Measurements from ENCODE around the gene PLCB1. TPM values are rescaled to one million over a fixed set of nuclear protein-coding genes. Genes with fewer than 3 reads are reported as not detected.

PLCB1 gene
- total and polyA plus RNA-seq, 3 experiments from 2014 or later, result 8.5 to 9.9 (median 8.8) TPM

- Mint-ChIP-seq H3K27ac (no peak overlapping the region), H3K4me1 (no peaks in the 10 kb centered on the region), H3K9me3 (no peaks in the 10 kb centered on the region), H3K36me3 (peaks cover 0 to 4% (median 2%) of the 10 kb centered on the region in 3 donors), H3K27me3 (no peaks in the 10 kb centered on the region), H3K4me3 (no peak overlapping the region)
- Histone ChIP-seq H3K27me3 (ENCODE audit: insufficient read depth, low read length, poor library complexity, severe bottlenecking) (no peaks in the 10 kb centered on the region), H3K27ac (ENCODE audit: low read depth, low read length) (no peak overlapping the region), H3K36me3 (ENCODE audit: insufficient read depth, low read length) (no peaks in the 10 kb centered on the region), H3K9me3 (ENCODE audit: low read length) (no peaks in the 10 kb centered on the region), H3K4me1 (ENCODE audit: insufficient read depth, low read length) (no peaks in the 10 kb centered on the region), H3K4me3 (ENCODE audit: low read length) (no peak overlapping the region)
- no peak for DNase-seq
- POLR2A ChIA-PET, result no interaction called here
- CTCF ChIA-PET, result no interaction called here
Observed at GRCh38 chr20:8726460-8726859, 594.4 kb downstream of the PLCB1 start.

- no peak for DNase-seq
- H3K4me1 ChIP-seq (ENCODE audit: insufficient read depth, low read length), result no peaks in the 10 kb centered on the region
- H3K27me3 Mint-ChIP-seq, result no peaks in the 10 kb centered on the region
- no peaks in the 10 kb centered on the region for H3K27me3 ChIP-seq (ENCODE audit: insufficient read depth, low read length, poor library complexity, severe bottlenecking)
- H3K9me3 ChIP-seq (ENCODE audit: low read length), result no peaks in the 10 kb centered on the region
- H3K27ac Mint-ChIP-seq, result no peak overlapping the region
- ChIA-PET CTCF (interaction anchor here (1.0 kb wide), 1 partner anchor 13 kb away, joined by 3 read pairs; no protein-coding TSS in a partner anchor), POLR2A (no interaction called here)
- no peaks in the 10 kb centered on the region for H3K9me3 Mint-ChIP-seq
- H3K4me3 Mint-ChIP-seq, result no peak overlapping the region
- peaks cover 0 to 16% (median 2%) of the 10 kb centered on the region in 3 donors for H3K36me3 Mint-ChIP-seq
- H3K27ac ChIP-seq (ENCODE audit: low read depth, low read length), result no peak overlapping the region
- H3K4me3 ChIP-seq (ENCODE audit: low read length), result no peak overlapping the region
- H3K36me3 ChIP-seq (ENCODE audit: insufficient read depth, low read length), result no peaks in the 10 kb centered on the region
- peaks cover 0 to 2% (median 0%) of the 10 kb centered on the region in 3 donors for H3K4me1 Mint-ChIP-seq
Observed at GRCh38 chr20:8735014-8735413, 602.9 kb downstream of the PLCB1 start.

- H3K27me3 ChIP-seq (ENCODE audit: insufficient read depth, low read length, poor library complexity, severe bottlenecking), result no peaks in the 10 kb centered on the region
- Mint-ChIP-seq H3K4me3 (no peak overlapping the region), H3K9me3 (no peaks in the 10 kb centered on the region), H3K27ac (peak overlapping the region in 1 of 8 donors; percentile 69), H3K36me3 (peaks cover 0 to 16% (median 4%) of the 10 kb centered on the region in 3 donors), H3K4me1 (peaks cover 0 to 2% (median 0%) of the 10 kb centered on the region in 3 donors), H3K27me3 (no peaks in the 10 kb centered on the region)
- H3K27ac ChIP-seq (ENCODE audit: low read depth, low read length), result no peak overlapping the region
- ChIA-PET CTCF (no interaction called here), POLR2A (no interaction called here)
- H3K9me3 ChIP-seq (ENCODE audit: low read length), result no peaks in the 10 kb centered on the region
- H3K4me1 ChIP-seq (ENCODE audit: insufficient read depth, low read length), result no peaks in the 10 kb centered on the region
- DNase-seq, result no peak
- no peaks in the 10 kb centered on the region for H3K36me3 ChIP-seq (ENCODE audit: insufficient read depth, low read length)
- no peak overlapping the region for H3K4me3 ChIP-seq (ENCODE audit: low read length)
Observed at GRCh38 chr20:8735674-8736073, 603.6 kb downstream of the PLCB1 start.

- peaks cover 0 to 4% (median 0%) of the 10 kb centered on the region in 3 donors for H3K4me1 Mint-ChIP-seq
- no peak overlapping the region for H3K27ac ChIP-seq (ENCODE audit: low read depth, low read length)
- no peaks in the 10 kb centered on the region for H3K27me3 Mint-ChIP-seq
- no peaks in the 10 kb centered on the region for H3K36me3 ChIP-seq (ENCODE audit: insufficient read depth, low read length)
- no peak overlapping the region for H3K4me3 Mint-ChIP-seq
- H3K4me1 ChIP-seq (ENCODE audit: insufficient read depth, low read length), result no peaks in the 10 kb centered on the region
- H3K9me3 ChIP-seq (ENCODE audit: low read length), result no peaks in the 10 kb centered on the region
- peaks cover 8 to 22% (median 9%) of the 10 kb centered on the region in 3 donors for H3K36me3 Mint-ChIP-seq
- H3K9me3 Mint-ChIP-seq, result no peaks in the 10 kb centered on the region
- H3K4me3 ChIP-seq (ENCODE audit: low read length), result no peak overlapping the region
- peak overlapping the region in 1 of 8 donors; percentile 11 for H3K27ac Mint-ChIP-seq
- no peak for DNase-seq
- ChIA-PET POLR2A (no interaction called here), CTCF (no interaction called here)
- no peaks in the 10 kb centered on the region for H3K27me3 ChIP-seq (ENCODE audit: insufficient read depth, low read length, poor library complexity, severe bottlenecking)
Observed at GRCh38 chr20:8740265-8740664, 608.2 kb downstream of the PLCB1 start.

- Mint-ChIP-seq H3K27me3 (no peaks in the 10 kb centered on the region), H3K4me3 (no peak overlapping the region), H3K27ac (peak overlapping the region in 1 of 8 donors; percentile 6), H3K36me3 (peaks cover 8 to 10% (median 9%) of the 10 kb centered on the region in 3 donors), H3K9me3 (no peaks in the 10 kb centered on the region), H3K4me1 (peaks cover 0 to 2% (median 0%) of the 10 kb centered on the region in 3 donors)
- CTCF ChIA-PET, result no interaction called here
- Histone ChIP-seq H3K36me3 (ENCODE audit: insufficient read depth, low read length) (no peaks in the 10 kb centered on the region), H3K27ac (ENCODE audit: low read depth, low read length) (no peak overlapping the region), H3K27me3 (ENCODE audit: insufficient read depth, low read length, poor library complexity, severe bottlenecking) (no peaks in the 10 kb centered on the region), H3K4me3 (ENCODE audit: low read length) (no peak overlapping the region), H3K9me3 (ENCODE audit: low read length) (no peaks in the 10 kb centered on the region), H3K4me1 (ENCODE audit: insufficient read depth, low read length) (no peaks in the 10 kb centered on the region)
- POLR2A ChIA-PET, result no interaction called here
- DNase-seq, result no peak
Observed at GRCh38 chr20:8744228-8744844, 612.3 kb downstream of the PLCB1 start.

GRCh38 chr20:8749101-8749500 is 617.0 kb downstream of the PLCB1 start:
- Mint-ChIP-seq H3K4me1 (peaks cover 0 to 4% (median 0%) of the 10 kb centered on the region in 3 donors), H3K27ac (peak overlapping the region in 1 of 8 donors; percentile 24), H3K4me3 (no peak overlapping the region), H3K36me3 (no peaks in the 10 kb centered on the region), H3K27me3 (no peaks in the 10 kb centered on the region), H3K9me3 (no peaks in the 10 kb centered on the region)
- ChIA-PET POLR2A (no interaction called here), CTCF (interaction anchor here (1.3 kb wide), 1 partner anchor 27 kb away, joined by 7 read pairs; no protein-coding TSS in a partner anchor)
- Histone ChIP-seq H3K27me3 (ENCODE audit: insufficient read depth, low read length, poor library complexity, severe bottlenecking) (no peaks in the 10 kb centered on the region), H3K27ac (ENCODE audit: low read depth, low read length) (no peak overlapping the region), H3K4me1 (ENCODE audit: insufficient read depth, low read length) (no peaks in the 10 kb centered on the region), H3K4me3 (ENCODE audit: low read length) (no peak overlapping the region), H3K36me3 (ENCODE audit: insufficient read depth, low read length) (no peaks in the 10 kb centered on the region), H3K9me3 (ENCODE audit: low read length) (no peaks in the 10 kb centered on the region)
- DNase-seq, result no peak

- Mint-ChIP-seq H3K9me3 (no peaks in the 10 kb centered on the region), H3K27ac (no peak overlapping the region), H3K36me3 (no peaks in the 10 kb centered on the region), H3K4me1 (peaks cover 0 to 2% (median 0%) of the 10 kb centered on the region in 3 donors), H3K27me3 (no peaks in the 10 kb centered on the region), H3K4me3 (no peak overlapping the region)
- Histone ChIP-seq H3K36me3 (ENCODE audit: insufficient read depth, low read length) (no peaks in the 10 kb centered on the region), H3K27ac (ENCODE audit: low read depth, low read length) (no peak overlapping the region), H3K9me3 (ENCODE audit: low read length) (no peaks in the 10 kb centered on the region), H3K4me1 (ENCODE audit: insufficient read depth, low read length) (no peaks in the 10 kb centered on the region), H3K4me3 (ENCODE audit: low read length) (no peak overlapping the region), H3K27me3 (ENCODE audit: insufficient read depth, low read length, poor library complexity, severe bottlenecking) (no peaks in the 10 kb centered on the region)
- DNase-seq, result no peak
- POLR2A ChIA-PET, result no interaction called here
- CTCF ChIA-PET, result interaction anchor here (0.6 to 1.3 kb wide), 3 partner anchors 9 to 39 kb away, joined by 3 to 7 read pairs (median 4); no protein-coding TSS in a partner anchor
Observed at GRCh38 chr20:8749986-8750385, 617.9 kb downstream of the PLCB1 start.

GRCh38 chr20:8755340-8756118 is 623.5 kb downstream of the PLCB1 start:
- DNase-seq, result no peak
- Mint-ChIP-seq H3K36me3 (peaks cover 0 to 7% (median 2%) of the 10 kb centered on the region in 3 donors), H3K27me3 (no peaks in the 10 kb centered on the region), H3K9me3 (no peaks in the 10 kb centered on the region), H3K27ac (no peak overlapping the region), H3K4me1 (peaks cover 0 to 7% (median 0%) of the 10 kb centered on the region in 3 donors), H3K4me3 (no peak overlapping the region)
- Histone ChIP-seq H3K9me3 (ENCODE audit: low read length) (no peaks in the 10 kb centered on the region), H3K36me3 (ENCODE audit: insufficient read depth, low read length) (no peaks in the 10 kb centered on the region), H3K27ac (ENCODE audit: low read depth, low read length) (no peak overlapping the region), H3K4me1 (ENCODE audit: insufficient read depth, low read length) (no peaks in the 10 kb centered on the region), H3K4me3 (ENCODE audit: low read length) (no peak overlapping the region), H3K27me3 (ENCODE audit: insufficient read depth, low read length, poor library complexity, severe bottlenecking) (no peaks in the 10 kb centered on the region)
- ChIA-PET CTCF (interaction anchor here (1.3 kb wide), 1 partner anchor 8 kb away, joined by 4 read pairs; no protein-coding TSS in a partner anchor), POLR2A (no interaction called here)
